ENCODE data around the gene HCN1.
"Not testable (repeated sequence)": the region's sequence is repeated elsewhere in the genome, so short reads cannot be mapped to it uniquely, and the experiment has no call there.

The HCN1 gene

DNA sequence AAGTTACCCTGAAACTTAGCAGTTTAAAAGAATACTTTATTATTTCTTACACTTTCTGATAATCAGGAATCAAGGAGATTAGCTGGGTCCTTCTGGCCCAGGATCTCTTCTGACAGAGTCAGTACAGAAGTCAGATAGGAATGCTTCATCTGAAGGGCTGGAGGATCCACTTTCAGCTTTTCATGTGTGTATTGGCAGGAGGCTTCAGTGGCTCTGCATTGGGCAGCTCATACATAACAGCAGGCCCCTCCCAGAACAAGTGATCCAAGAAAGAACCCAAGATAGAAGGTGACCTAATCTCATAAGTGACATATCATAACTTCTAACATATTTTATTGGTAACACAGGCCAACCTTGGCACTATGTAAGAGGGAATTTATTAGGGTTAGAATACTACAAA lies 258.4 kb downstream of the HCN1 start:
- in situ Hi-C loops (cut with MboI; ENCODE audit: low sequenced_read_pairs), result no loop called here

DNA sequence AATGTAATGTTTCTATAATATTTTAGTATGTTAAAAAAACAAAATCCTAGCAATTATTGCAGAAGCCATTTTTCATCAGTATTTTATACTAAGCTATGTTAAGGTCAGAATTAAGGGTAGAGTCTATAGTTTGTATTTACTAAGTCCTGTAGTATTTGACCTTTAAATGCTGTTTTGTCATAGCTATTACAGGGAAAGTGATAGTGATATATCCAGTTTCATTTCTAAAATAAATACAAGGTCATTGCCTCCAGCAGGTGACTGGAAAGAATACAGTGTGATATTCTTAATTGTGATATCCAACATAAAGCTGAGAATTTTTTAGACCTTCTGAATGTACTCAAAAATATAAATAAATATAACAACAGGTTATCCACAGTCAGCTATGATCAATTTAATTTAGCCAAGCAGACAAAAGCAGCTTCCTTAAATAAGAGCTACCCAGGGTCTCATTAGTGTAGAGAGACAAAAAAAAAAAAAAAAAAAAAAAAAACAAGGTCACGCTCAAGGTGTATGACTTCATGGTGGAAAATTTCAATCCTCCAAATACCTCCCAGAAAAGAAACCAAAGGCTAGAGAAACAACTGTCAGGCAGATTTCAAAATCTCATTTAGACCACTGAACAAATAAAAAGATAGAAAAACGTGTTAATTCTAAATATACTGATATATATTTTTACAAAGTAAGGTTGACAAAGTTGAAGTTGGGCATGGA lies 278.7 kb downstream of the HCN1 start:
- in situ Hi-C loops (cut with MboI; ENCODE audit: low sequenced_read_pairs), result no loop called here

GRCh38 chr5:45414620-45415573 lies 281.3 kb downstream of the HCN1 start:
- in situ Hi-C loops (cut with MboI; ENCODE audit: low sequenced_read_pairs), result no loop called here

DNA sequence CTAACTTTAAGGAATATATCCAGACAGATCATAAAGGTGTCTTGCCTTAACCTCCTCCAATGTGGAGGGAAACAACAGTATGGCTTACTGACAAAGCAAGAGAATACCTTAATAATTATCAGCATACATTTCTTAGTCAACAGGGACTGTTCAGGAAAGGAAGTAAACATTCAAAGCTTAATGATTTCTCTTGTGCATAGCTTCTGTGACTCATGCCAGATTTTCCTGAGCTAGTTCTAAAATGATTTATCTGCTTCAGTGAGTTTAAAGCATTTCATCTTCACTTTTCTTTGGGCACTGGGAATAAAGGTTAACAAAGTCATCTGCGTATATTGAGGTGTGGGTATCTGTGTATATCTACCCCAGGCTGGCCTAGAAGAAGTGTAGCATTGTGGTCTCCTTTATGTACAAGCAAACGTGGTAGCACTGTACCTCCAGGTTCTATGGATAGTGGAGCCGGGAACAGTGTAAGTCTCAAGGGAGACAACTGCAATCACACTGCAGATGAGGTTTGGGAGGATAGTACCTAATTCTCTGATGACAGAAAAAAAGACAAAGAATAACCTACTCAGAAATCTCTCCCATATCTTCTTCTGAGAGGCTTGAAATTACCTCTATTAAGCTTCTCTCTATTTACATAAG lies 284.1 kb downstream of the HCN1 start:
- in situ Hi-C loops (cut with MboI; ENCODE audit: low sequenced_read_pairs), result no loop called here

DNA sequence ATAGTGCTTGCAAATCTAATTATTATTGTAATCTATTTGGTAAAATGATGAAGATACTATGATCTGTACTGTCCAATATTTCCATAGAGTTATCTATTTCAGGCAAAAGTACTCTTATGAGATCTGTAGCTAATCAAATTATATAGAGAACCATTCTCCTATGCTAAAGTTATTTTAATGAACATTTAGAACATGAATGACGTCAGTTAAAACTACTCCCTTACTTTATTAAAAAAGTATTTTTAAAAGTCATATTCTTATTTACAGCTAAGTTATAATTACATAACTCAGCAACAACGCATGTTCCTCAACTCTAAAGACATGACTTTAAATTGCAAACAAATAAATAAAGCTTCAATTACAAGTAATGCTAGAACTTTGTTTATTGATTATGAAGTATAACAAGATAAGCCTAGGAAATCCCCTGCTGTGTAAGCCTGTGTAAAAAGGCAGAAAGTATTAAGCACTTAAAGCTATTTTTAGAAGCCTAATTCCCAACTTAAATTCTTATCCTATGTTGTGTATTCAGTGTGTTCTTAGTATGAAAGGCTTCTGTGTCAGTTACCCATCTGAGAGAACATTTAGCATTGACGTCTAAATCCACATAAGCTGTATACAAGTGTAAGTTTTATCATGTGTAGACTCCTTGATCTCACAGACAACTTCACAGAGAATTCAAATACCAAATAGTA lies 285.7 kb downstream of the HCN1 start:
- in situ Hi-C loops (cut with MboI; ENCODE audit: low sequenced_read_pairs), result no loop called here

- in situ Hi-C loops (cut with MboI; ENCODE audit: low sequenced_read_pairs), result no loop called here
Measured at GRCh38 chr5:45408067-45408466, 288.1 kb downstream of the HCN1 start.

DNA sequence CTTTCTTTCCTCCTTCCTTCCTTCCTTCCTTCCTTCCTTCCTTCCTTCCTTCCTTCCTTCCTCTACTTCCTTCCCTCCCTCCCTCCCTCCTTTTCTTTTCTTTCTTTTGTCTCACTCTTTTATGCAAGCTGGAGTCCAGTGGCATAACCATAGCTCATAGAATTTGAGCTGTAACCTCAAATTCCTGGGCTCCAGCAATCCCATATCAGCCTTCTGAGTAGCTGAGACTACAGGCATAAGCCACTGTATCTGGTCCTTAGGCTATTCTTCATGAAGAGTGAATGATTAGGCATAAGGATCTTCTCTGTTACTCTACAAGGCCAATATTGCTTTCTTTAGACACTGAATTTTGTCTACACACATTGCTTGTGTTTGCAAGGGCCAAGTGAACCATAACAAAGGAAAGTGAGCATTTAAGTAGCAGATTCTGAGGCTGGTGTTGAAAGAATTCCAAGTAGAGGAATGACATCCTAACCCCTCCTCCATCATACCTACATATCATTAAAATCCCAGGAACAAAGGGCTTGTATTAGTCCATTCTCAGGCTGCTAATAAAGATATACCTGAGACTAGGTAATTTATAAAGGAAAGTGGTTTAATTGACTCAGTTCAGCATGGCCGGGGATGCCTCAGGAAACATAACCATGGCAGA lies 293.2 kb downstream of the HCN1 start:
- in situ Hi-C loops (cut with MboI; ENCODE audit: low sequenced_read_pairs), result no loop called here

DNA sequence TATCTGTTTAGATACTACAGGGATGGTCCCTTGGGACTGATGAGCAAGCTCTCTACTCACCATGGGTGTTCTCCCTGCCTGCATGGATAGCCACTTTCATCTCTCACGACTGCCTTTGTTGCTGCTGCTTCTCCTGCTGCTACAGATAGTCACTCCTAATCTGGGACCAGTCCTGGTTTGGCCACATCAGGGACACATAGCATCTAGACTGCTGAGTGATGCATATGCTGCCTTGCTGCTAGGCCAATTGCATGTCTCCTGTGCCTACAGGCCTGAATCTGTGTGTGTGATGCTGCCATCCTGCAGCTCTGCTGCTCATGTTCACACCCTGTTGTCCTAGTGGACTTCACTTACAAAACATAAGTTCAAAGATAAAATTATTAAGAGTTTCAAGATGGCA lies 297.1 kb downstream of the HCN1 start:
- in situ Hi-C loops (cut with MboI; ENCODE audit: low sequenced_read_pairs), result no loop called here

- in situ Hi-C loops (cut with MboI; ENCODE audit: low sequenced_read_pairs), result no loop called here
Measured at GRCh38 chr5:45385321-45386058, 310.7 kb downstream of the HCN1 start.

GRCh38 chr5:45383985-45384384 lies 312.2 kb downstream of the HCN1 start:
- in situ Hi-C loops (cut with MboI; ENCODE audit: low sequenced_read_pairs), result no loop called here

DNA sequence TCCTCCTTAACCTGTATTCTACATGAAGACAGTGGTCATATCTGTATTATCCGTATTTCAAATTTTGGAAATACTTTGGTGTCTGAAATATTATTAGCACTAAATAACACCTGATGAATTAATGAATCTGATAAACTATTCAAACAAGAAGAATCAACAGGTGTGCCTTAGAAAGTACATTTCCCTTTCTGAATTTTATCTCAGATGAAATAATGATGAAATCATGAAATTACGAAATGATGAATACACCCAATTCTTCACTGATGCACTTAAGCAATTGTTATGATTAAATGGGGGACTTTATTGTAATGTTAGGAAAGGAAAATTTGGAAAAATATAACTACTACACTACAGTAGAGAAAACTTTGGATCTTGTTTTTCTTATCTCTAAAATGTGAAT lies 313.6 kb downstream of the HCN1 start:
- in situ Hi-C loops (cut with MboI; ENCODE audit: low sequenced_read_pairs), result no loop called here

GRCh38 chr5:45376417-45376816 lies 319.8 kb downstream of the HCN1 start:
- in situ Hi-C loops (cut with MboI; ENCODE audit: low sequenced_read_pairs), result no loop called here

- in situ Hi-C loops (cut with MboI; ENCODE audit: low sequenced_read_pairs), result no loop called here
Measured at GRCh38 chr5:45372629-45373028, 323.6 kb downstream of the HCN1 start.

DNA sequence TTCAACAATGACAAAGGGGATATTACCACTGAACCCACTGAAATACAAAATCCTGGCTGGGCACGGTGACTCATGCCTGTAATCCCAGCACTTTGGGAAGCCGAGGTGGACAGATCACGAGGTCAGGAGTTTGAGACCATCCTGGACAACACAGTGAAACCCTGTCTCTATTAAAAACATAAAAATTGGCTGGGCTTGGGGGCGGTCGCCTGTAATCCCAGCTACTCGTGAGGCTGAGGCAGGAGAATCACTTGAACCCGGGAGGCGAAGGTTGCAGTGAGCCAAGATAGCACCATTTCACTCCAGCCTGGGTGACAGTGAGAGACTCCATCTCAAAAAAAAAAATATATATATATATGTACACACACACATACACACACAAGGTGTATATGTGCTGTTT lies 324.8 kb downstream of the HCN1 start:
- in situ Hi-C loops (cut with MboI; ENCODE audit: low sequenced_read_pairs), result not testable (repeated sequence)

DNA sequence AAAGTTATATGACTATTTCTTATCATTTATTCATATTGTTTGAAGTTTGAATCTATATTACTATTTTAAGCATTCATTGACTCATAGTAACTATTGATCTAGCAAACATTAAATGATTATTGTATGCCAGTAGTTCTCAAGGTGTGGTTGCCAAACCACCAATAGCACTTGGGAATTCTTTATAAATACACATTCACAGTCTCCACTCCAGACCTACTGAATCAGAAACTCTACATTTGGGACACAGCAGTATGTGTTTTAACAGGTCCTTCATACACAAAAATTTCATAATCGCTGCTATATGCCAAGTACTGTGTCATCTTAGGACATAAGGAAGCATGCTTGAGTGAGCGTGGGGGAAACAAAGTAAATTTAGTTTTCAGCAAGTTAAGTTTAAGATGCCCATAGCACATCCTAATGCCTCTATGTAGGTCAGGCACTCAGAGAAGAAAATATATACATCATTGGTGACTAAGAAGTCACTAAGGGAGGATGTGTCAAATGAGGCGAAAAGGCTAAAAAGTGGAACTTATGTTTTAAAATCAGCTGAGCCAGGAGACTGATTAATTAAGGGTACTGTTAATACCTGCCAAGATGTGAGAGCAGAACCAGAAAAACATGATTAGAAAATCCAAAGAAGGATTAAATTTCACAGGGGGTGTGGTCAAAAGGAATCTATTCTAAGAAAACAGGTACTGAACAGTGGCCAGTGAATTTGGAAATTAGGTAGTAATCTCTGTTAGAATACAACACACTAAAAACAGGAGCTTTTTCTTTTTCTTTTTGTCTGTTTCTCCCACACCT lies 340.8 kb downstream of the HCN1 start:
- in situ Hi-C loops (cut with MboI; ENCODE audit: low sequenced_read_pairs), result no loop called here

- in situ Hi-C loops (cut with MboI; ENCODE audit: low sequenced_read_pairs), result no loop called here
Measured at GRCh38 chr5:45336464-45336863, 359.7 kb downstream of the HCN1 start.

GRCh38 chr5:45335978-45336377 lies 360.2 kb downstream of the HCN1 start:
- in situ Hi-C loops (cut with MboI; ENCODE audit: low sequenced_read_pairs), result no loop called here

DNA sequence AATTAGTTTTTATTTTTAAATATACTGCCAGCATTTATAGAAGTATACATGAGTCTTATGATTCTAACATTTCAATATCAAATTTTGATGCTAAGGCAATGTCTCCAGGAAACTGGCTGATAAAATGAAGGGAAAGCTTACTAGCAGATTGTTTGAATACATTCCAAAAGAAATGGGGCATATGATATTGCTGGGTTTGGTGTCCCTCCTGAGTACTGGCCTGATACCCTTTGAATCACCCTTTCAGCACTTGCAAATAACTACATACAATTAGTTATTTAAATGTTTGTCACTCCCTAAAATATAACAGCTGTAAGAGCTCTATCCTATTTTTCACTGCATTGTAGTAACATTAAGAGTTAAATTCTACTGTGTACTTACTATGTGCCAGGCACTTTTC lies 360.8 kb downstream of the HCN1 start:
- in situ Hi-C loops (cut with MboI; ENCODE audit: low sequenced_read_pairs), result no loop called here

- in situ Hi-C loops (cut with MboI; ENCODE audit: low sequenced_read_pairs), result no loop called here
Measured at GRCh38 chr5:45334939-45335338, 361.2 kb downstream of the HCN1 start.
